GM12878 (cell line): ENCODE data around the gene SLC35A1. TPM values are rescaled to one million over a fixed set of nuclear protein-coding genes. Genes with fewer than 3 reads are reported as not detected.

Experiments used
- ATAC-seq: fragments of 200-7000 bp; cut with Tn5 transposase; 3 replicates; pipeline ENCODE4 v1.9.1; 2020; ENCODE audit warnings: mild to moderate bottlenecking, moderate library complexity
- BruUV-seq: library from RNA; stranded (reverse); fragments of 400-500 nt; replicated peaks from 2 replicates; lab custom pipeline; 2021; lab: Mats Ljungman, UMichigan
- CTCF ChIA-PET: fragments of 300-600 bp; sonication (Branson Sonifier 250); formaldehyde crosslinking; extraction: SDS; loops from one replicate; lab custom pipeline; 2021; ENCODE audit warnings: inconsistent platforms; lab: Yijun Ruan, JAX
- POLR2A ChIA-PET: fragments of 350-600 bp; formaldehyde crosslinking; extraction: SDS; loops from one replicate; lab custom pipeline; 2021; ENCODE audit warnings: inconsistent platforms; lab: Charles Lee
- RAD21 ChIA-PET: fragments of 300-600 bp; sonication (Branson Sonifier 250); formaldehyde crosslinking; loops from one replicate; lab custom pipeline; 2023; ENCODE audit warnings: antibody characterized with exemption; ENCODE audit not compliant: unreplicated experiment; lab: Charles Lee
- SMC1A ChIA-PET: fragments of 300-600 bp; sonication (Branson Sonifier 250); formaldehyde crosslinking; loops from one replicate; lab custom pipeline; 2023; ENCODE audit not compliant: unreplicated experiment, uncharacterized antibody; lab: Charles Lee
- DNase-seq: peaks from one replicate; pipeline ENCODE4 v3.0.0-alpha.2; 2011; ENCODE audit warnings: low read depth, low spot score
- FAIRE-seq: peaks from 3 replicates; lab custom pipeline; 2011; peaks lifted over from hg19 to GRCh38; lab: Jason Lieb, UNC
- H2AFZ ChIP-seq: 2 replicates; pipeline ENCODE4 v1.6.0; 2011; ENCODE audit warnings: low read depth, low read length, control low read depth; ENCODE audit not compliant: control insufficient read depth
- H3K27ac ChIP-seq: 2 replicates; pipeline ENCODE4 v1.5.1; 2011; ENCODE audit warnings: control low read depth; ENCODE audit not compliant: control insufficient read depth, insufficient read depth
- H3K27me3 ChIP-seq, 2 experiments: replicated peaks in 1 of 2; 2 replicates each; pipeline versions ENCODE4 v1.6.0 to v1.6.1; 2011; ENCODE audit warnings: low read length in 1 of 2; ENCODE audit not compliant: control insufficient read depth in 2 of 2, insufficient read depth in 2 of 2
- H3K36me3 ChIP-seq, 2 experiments: 2 replicates each; pipeline ENCODE4 v1.5.1; 2011; ENCODE audit warnings: low read length in 1 of 2; ENCODE audit not compliant: control insufficient read depth in 2 of 2, insufficient read depth in 2 of 2
- H3K4me1 ChIP-seq: 2 replicates; pipeline ENCODE4 v1.6.1; 2011; ENCODE audit warnings: mild to moderate bottlenecking, low read length, moderate library complexity, mixed read lengths; ENCODE audit not compliant: control insufficient read depth, insufficient read depth
- H3K4me2 ChIP-seq: 2 replicates; pipeline ENCODE4 v1.6.0; 2011; ENCODE audit warnings: control low read depth; ENCODE audit not compliant: control insufficient read depth, insufficient read depth
- H3K4me3 ChIP-seq: fragments of 200-600 bp; sonication (generic); 2 replicates; pipeline ENCODE4 v1.5.1; 2016
- H3K79me2 ChIP-seq: 2 replicates; pipeline ENCODE4 v1.6.0; 2011; ENCODE audit warnings: low read length; ENCODE audit not compliant: control insufficient read depth, insufficient read depth
- H3K9ac ChIP-seq: 2 replicates; pipeline ENCODE4 v1.8.0; 2011; ENCODE audit warnings: low read length, control low read depth, mixed read lengths; ENCODE audit not compliant: control insufficient read depth, insufficient read depth
- H3K9me3 ChIP-seq: replicated peaks from 3 replicates; pipeline ENCODE4 v1.5.1; 2011; ENCODE audit warnings: mild to moderate bottlenecking, low read length; ENCODE audit not compliant: control insufficient read depth, insufficient read depth
- H4K20me1 ChIP-seq: 2 replicates; pipeline ENCODE4 v1.6.0; 2011; ENCODE audit not compliant: control insufficient read depth, insufficient read depth
- BACH1 ChIP-seq: fragments of 450-650 bp; IDR thresholded peaks from 2 replicates; pipeline ENCODE4 v1.6.1; 2017; ENCODE audit warnings: mild to moderate bottlenecking, borderline replicate concordance
- DPF2 ChIP-seq: fragments of 450-650 bp; IDR thresholded peaks from 2 replicates; pipeline ENCODE4 v1.6.1; 2017; ENCODE audit warnings: mild to moderate bottlenecking
- FOXM1 ChIP-seq: IDR thresholded peaks from 2 replicates; pipeline ENCODE4 v1.6.1; 2012; ENCODE audit warnings: low read depth, mild to moderate bottlenecking, inconsistent platforms, low read length, moderate library complexity
- HDAC6 ChIP-seq: fragments of 200-600 bp; sonication (generic); IDR thresholded peaks from one replicate; pipeline ENCODE4 v1.8.0; 2017; ENCODE audit warnings: antibody characterized with exemption; ENCODE audit not compliant: unreplicated experiment
- IKZF1 ChIP-seq: fragments of 450-650 bp; conservative IDR thresholded peaks from 2 replicates; pipeline ENCODE4 v1.6.1; 2017; ENCODE audit warnings: antibody characterized with exemption, mild to moderate bottlenecking
- MXI1 ChIP-seq: fragments of 150-350 bp; IDR thresholded peaks from 2 replicates; pipeline ENCODE4 v1.6.1; 2011; ENCODE audit warnings: low read depth, mild to moderate bottlenecking, inconsistent platforms, low read length, improper control_type of control experiment
- MYB ChIP-seq: fragments of 150-350 bp; IDR thresholded peaks from 2 replicates; pipeline ENCODE4 v1.6.1; 2014; ENCODE audit warnings: mild to moderate bottlenecking, low read depth, low read length, borderline replicate concordance
- MYC ChIP-seq: IDR thresholded peaks from 2 replicates; pipeline ENCODE4 v1.6.1; 2011; ENCODE audit warnings: mild to moderate bottlenecking, low read length, moderate library complexity, inconsistent platforms; ENCODE audit not compliant: insufficient read depth, insufficient replicate concordance, insufficient read length, severe bottlenecking
- POLR2A ChIP-seq: IDR thresholded peaks from 2 replicates; pipeline ENCODE4 v1.6.1; 2011; ENCODE audit warnings: low read depth, mild to moderate bottlenecking, low read length
- RBBP5 ChIP-seq: fragments of 200-600 bp; sonication (generic); conservative IDR thresholded peaks from 2 replicates; pipeline ENCODE4 v1.6.1; 2016
- SMC3 ChIP-seq: IDR thresholded peaks from 2 replicates; pipeline ENCODE4 v1.6.1; 2011; ENCODE audit warnings: low read length, improper control_type of control experiment, borderline replicate concordance
- YBX1 ChIP-seq: fragments of 450-650 bp; IDR thresholded peaks from 2 replicates; pipeline ENCODE4 v1.6.1; 2016; ENCODE audit warnings: antibody characterized with exemption
- ZBED1 ChIP-seq: IDR thresholded peaks from 2 replicates; pipeline ENCODE4 v1.6.1; 2016; ENCODE audit warnings: borderline replicate concordance
- ZSCAN29 ChIP-seq: fragments of 450-650 bp; IDR thresholded peaks from 2 replicates; pipeline ENCODE4 v1.6.1; 2017; ENCODE audit warnings: mild to moderate bottlenecking, moderate library complexity
- ZZZ3 ChIP-seq: IDR thresholded peaks from 2 replicates; pipeline ENCODE4 v1.6.1; 2011; ENCODE audit warnings: low read depth; ENCODE audit not compliant: control insufficient read depth, insufficient read length
- WGBS: methylation state at CpG from one replicate; pipeline ENCODE4 v1.1.6; 2016; ENCODE audit warnings: low lambda C conversion rate; ENCODE audit not compliant: insufficient replicate concordance, insufficient coverage; ENCODE audit errors: missing lambda C conversion rate; 5-methylcytosine and 5-hydroxymethylcytosine counted together
- in situ Hi-C: fragments of 300-500 bp; cut with MboI; formaldehyde crosslinking; loops from 9 replicates; pipeline ENCODE4 v1.14.3; 2018; ENCODE audit warnings: mixed read lengths
- intact Hi-C: fragments of 100-400 bp; cut with micrococcal nuclease; formaldehyde crosslinking; loops from one replicate; pipeline ENCODE4 v1.14.2; 2022; ENCODE audit not compliant: unreplicated experiment
- polyA plus RNA-seq, 11 experiments: library from polyadenylated mRNA; depleted of rRNA in 4 of 11; unstranded in 6 of 11; stranded (reverse) in 5 of 11; fragments of >200 nt; fragmentation: Nextera tagmentation in 4 of 11; fragmentation: Illumina TruSeq in 1 of 11; extraction: Ambion mirVana in 4 of 11; extraction: Trizol in 1 of 11; gene quantifications; 1 replicate in 1 of 11; 2 replicates in 10 of 11; pipeline versions ENCODE4 v1.2.1 to v1.2.3, GENCODE V29; 2011 to 2016; ENCODE audit warnings: inconsistent platforms in 2 of 11, missing spikeins in 2 of 11, low read depth in 1 of 11
- total RNA-seq, 4 experiments: library from RNA; depleted of rRNA in 3 of 4; stranded (reverse); fragments of >200 nt in 3 of 4; fragmentation: Illumina TruSeq in 1 of 4; extraction: Trizol in 1 of 4; gene quantifications; 2 replicates each; pipeline versions ENCODE4 v1.2.1 to v1.2.3, GENCODE V29; 2013 to 2021
- TF ChIP-seq, protein P1 (sequence below): IDR thresholded peaks from 2 replicates; pipeline ENCODE4 v1.6.1; 2011; ENCODE audit warnings: mild to moderate bottlenecking, low read depth, low read length, moderate library complexity; ENCODE audit not compliant: insufficient replicate concordance
- TF ChIP-seq, protein P2 (sequence below): fragments of 150-350 bp; IDR thresholded peaks from 2 replicates; pipeline ENCODE4 v1.6.1; 2016; ENCODE audit warnings: low read depth, low read length
- TF ChIP-seq, protein P3 (sequence below): fragments of 450-650 bp; formaldehyde crosslinking; IDR thresholded peaks from 2 replicates; pipeline ENCODE4 v1.4.0; 2022; ENCODE audit warnings: mild to moderate bottlenecking, moderate library complexity

The SLC35A1 gene
- total and polyA plus RNA-seq, 10 of the 15 experiments (the other 5 are each of a cell fraction or from before 2014, with no cell fraction given): 7.1 to 28.0 (median 12.4) TPM

DNA sequence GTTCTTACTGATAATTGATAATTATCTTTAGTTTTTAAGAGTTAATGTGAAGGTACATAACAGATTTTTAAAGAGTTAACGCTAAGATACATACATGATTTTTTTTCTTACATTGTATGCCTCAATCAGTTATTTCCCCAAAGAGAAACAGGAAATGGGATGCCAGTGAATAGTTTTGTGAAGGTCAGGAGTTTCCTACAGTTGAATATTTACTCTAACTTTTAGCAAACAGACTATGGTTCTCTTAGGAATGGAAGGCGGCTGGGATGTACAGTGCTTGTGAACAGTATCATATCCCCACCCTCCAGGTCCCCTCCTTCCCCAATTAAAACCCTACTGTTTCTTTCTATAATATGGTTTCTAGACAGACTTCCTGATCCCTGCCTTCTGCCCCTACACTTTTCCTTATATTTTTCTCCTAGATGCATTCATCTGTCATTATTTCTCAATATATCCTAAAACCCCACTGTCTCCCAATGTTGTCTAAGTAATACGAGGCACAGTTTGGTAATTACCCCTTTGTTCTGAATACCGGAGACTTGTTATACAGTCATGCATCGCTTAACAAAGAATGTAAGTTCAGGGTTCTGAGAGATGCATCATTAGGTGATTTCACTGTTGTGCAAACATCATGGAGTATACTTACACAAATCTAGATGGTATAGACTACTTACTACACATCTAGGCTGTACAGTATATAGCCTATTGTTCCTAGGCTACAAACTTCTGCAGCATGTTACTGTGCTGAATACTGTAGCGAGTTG lies 29.2 kb downstream of the SLC35A1 start:
- no TSS peak for BruUV-seq
- in situ Hi-C loops: no loop called here
- ChIA-PET RAD21 (no interaction called here), CTCF (no interaction called here), POLR2A (no interaction called here), SMC1A (no interaction called here)
- Histone ChIP-seq H2AFZ (no peak overlapping the region), H3K9me3 (no peaks in the 10 kb centered on the region), H3K36me3 (peaks cover 0 to 6% of the 10 kb centered on the region in 2 experiments; a peak in 2 of 4 replicates), H3K9ac (no peak overlapping the region), H3K4me3 (no peak overlapping the region), H3K27me3 (no peaks in the 10 kb centered on the region), H4K20me1 (no peaks in the 10 kb centered on the region), H3K4me1 (no peaks in the 10 kb centered on the region), H3K4me2 (no peak overlapping the region), H3K27ac (no peak overlapping the region), H3K79me2 (no peaks in the 10 kb centered on the region)
- ATAC-seq: no peak
- DNase-seq: no peak
- WGBS: 97% methylated on average over 6 of the region's 6 CpGs
- intact Hi-C loops: no loop called here
- FAIRE-seq: no peak
- TF ChIP-seq ZZZ3: no peak
- TF ChIP-seq HDAC6: no peak
- no peak for TF ChIP-seq FOXM1
- no peak for TF ChIP-seq MXI1
- TF ChIP-seq YBX1: no peak
- no peak for TF ChIP-seq RBBP5
- no peak for TF ChIP-seq IKZF1
- no peak for TF ChIP-seq MYB
- TF ChIP-seq, protein P1, sequence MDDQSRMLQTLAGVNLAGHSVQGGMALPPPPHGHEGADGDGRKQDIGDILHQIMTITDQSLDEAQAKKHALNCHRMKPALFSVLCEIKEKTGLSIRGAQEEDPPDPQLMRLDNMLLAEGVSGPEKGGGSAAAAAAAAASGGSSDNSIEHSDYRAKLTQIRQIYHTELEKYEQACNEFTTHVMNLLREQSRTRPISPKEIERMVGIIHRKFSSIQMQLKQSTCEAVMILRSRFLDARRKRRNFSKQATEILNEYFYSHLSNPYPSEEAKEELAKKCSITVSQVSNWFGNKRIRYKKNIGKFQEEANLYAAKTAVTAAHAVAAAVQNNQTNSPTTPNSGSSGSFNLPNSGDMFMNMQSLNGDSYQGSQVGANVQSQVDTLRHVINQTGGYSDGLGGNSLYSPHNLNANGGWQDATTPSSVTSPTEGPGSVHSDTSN: no peak
- TF ChIP-seq ZSCAN29: no peak
- TF ChIP-seq SMC3: no peak
- TF ChIP-seq, protein P2, sequence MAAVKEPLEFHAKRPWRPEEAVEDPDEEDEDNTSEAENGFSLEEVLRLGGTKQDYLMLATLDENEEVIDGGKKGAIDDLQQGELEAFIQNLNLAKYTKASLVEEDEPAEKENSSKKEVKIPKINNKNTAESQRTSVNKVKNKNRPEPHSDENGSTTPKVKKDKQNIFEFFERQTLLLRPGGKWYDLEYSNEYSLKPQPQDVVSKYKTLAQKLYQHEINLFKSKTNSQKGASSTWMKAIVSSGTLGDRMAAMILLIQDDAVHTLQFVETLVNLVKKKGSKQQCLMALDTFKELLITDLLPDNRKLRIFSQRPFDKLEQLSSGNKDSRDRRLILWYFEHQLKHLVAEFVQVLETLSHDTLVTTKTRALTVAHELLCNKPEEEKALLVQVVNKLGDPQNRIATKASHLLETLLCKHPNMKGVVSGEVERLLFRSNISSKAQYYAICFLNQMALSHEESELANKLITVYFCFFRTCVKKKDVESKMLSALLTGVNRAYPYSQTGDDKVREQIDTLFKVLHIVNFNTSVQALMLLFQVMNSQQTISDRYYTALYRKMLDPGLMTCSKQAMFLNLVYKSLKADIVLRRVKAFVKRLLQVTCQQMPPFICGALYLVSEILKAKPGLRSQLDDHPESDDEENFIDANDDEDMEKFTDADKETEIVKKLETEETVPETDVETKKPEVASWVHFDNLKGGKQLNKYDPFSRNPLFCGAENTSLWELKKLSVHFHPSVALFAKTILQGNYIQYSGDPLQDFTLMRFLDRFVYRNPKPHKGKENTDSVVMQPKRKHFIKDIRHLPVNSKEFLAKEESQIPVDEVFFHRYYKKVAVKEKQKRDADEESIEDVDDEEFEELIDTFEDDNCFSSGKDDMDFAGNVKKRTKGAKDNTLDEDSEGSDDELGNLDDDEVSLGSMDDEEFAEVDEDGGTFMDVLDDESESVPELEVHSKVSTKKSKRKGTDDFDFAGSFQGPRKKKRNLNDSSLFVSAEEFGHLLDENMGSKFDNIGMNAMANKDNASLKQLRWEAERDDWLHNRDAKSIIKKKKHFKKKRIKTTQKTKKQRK: no peak
- no peak for TF ChIP-seq MYC
- TF ChIP-seq BACH1: no peak
- no peak for TF ChIP-seq ZBED1
- TF ChIP-seq POLR2A: no peak
- TF ChIP-seq DPF2: no peak
- TF ChIP-seq, protein P3, sequence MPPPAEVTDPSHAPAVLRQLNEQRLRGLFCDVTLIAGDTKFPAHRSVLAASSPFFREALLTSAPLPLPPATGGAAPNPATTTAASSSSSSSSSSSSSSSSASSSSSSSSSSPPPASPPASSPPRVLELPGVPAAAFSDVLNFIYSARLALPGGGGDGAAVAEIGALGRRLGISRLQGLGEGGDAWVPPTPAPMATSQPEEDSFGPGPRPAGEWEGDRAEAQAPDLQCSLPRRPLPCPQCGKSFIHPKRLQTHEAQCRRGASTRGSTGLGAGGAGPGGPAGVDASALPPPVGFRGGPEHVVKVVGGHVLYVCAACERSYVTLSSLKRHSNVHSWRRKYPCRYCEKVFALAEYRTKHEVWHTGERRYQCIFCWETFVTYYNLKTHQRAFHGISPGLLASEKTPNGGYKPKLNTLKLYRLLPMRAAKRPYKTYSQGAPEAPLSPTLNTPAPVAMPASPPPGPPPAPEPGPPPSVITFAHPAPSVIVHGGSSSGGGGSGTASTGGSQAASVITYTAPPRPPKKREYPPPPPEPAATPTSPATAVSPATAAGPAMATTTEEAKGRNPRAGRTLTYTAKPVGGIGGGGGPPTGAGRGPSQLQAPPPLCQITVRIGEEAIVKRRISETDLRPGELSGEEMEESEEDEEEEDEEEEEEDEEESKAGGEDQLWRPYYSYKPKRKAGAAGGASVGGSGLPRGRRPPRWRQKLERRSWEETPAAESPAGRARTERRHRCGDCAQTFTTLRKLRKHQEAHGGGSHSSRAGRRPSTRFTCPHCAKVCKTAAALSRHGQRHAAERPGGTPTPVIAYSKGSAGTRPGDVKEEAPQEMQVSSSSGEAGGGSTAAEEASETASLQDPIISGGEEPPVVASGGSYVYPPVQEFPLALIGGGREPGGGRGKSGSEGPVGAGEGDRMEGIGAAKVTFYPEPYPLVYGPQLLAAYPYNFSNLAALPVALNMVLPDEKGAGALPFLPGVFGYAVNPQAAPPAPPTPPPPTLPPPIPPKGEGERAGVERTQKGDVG: no peak
